AG04449 (cell line): Measurements from ENCODE around the gene CBR4.
A peak's percentile ranks its signal among the peaks of the same experiment; 100 is the strongest.
"Not testable (repeated sequence)": the region's sequence is repeated elsewhere in the genome, so short reads cannot be mapped to it uniquely, and the experiment has no call there.

Source experiments
- CTCF ChIA-PET: fragments of 350-600 bp; formaldehyde crosslinking; extraction: SDS; loops from one replicate; lab custom pipeline; 2021; ENCODE audit warnings: antibody characterized with exemption; lab: Yijun Ruan, JAX
- POLR2A ChIA-PET: fragments of 400-600, 350-600 bp; formaldehyde crosslinking; extraction: SDS; loops from one replicate; lab custom pipeline; 2020; ENCODE audit warnings: antibody characterized with exemption, inconsistent platforms; lab: Yijun Ruan, JAX
- DNase-seq: peaks from one replicate; pipeline ENCODE4 v3.0.0-alpha.2; 2010; ENCODE audit warnings: low read depth, low spot score
- H3K4me3 ChIP-seq: 2 replicates; pipeline ENCODE4 v1.5.1; 2011; ENCODE audit warnings: low read depth, mild to moderate bottlenecking, control low read depth, low read length
- TF ChIP-seq, protein P1 (sequence below): IDR thresholded peaks from one replicate; pipeline ENCODE4 v1.5.1; 2011; ENCODE audit warnings: mild to moderate bottlenecking, moderate library complexity, low read length, control low read depth, inconsistent platforms; ENCODE audit not compliant: insufficient read depth; ENCODE audit errors: missing control alignments

The CBR4 gene

DNA sequence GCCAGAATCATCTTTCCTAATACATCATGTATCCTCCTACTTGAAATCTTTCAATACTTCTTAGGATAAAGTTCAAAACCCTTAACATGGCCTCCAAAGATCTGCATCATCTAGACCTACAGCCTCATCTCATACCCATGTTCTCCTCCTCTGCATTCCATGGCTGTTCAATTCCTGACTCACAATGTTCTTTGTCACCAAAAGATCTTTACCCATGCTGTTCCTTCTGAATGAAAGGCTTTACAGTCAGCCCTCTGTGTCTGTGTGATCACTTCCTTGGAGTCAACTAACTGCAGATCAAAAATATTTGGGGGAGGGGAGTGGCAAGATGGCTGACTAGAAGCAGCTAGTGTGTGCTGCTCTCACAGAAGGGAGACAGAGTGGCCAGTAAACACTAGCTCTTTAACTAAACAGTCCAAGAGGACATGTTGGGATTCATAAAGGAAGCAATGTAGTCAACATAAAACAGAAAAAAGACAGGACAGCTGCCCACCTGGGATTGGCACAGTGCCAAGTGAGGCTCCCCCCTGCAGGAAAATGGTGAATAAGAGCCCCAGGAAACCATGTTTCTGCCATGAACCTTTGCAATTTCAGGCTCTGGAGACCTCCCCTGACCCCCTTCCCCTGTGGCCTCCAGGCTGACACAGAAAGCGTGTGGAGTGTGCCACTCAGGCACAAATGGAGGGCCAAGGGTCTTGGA is 31.9 kb downstream of the CBR4 start:
- ChIA-PET POLR2A (no interaction called here), CTCF (no interaction called here)
- no peak overlapping the region for H3K4me3 ChIP-seq
- peak; percentile 14 for DNase-seq
- TF ChIP-seq, protein P1, sequence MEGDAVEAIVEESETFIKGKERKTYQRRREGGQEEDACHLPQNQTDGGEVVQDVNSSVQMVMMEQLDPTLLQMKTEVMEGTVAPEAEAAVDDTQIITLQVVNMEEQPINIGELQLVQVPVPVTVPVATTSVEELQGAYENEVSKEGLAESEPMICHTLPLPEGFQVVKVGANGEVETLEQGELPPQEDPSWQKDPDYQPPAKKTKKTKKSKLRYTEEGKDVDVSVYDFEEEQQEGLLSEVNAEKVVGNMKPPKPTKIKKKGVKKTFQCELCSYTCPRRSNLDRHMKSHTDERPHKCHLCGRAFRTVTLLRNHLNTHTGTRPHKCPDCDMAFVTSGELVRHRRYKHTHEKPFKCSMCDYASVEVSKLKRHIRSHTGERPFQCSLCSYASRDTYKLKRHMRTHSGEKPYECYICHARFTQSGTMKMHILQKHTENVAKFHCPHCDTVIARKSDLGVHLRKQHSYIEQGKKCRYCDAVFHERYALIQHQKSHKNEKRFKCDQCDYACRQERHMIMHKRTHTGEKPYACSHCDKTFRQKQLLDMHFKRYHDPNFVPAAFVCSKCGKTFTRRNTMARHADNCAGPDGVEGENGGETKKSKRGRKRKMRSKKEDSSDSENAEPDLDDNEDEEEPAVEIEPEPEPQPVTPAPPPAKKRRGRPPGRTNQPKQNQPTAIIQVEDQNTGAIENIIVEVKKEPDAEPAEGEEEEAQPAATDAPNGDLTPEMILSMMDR: no peak

DNA sequence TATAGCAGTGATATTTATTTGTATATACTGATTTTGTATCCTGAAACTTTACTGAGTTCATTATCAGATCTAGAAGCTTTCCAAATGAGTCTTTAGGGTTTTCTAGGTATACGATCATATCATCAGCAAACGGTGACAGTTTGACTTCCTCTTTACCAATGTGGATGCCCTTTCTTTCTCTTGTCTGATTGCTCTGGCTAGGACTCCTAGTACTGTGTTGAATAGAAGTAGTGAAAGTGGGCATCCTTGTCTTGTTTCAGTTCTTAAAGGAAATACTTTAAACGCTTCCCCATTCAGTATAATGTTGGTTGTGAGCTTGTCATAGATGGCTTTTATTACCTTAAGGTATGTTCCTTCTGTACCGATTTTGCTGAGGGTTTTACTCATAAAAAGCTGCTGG is 37.5 kb downstream of the CBR4 start:
- ChIA-PET CTCF (interaction anchor here (0.9 kb wide), 1 partner anchor 51 kb away, joined by 3 read pairs; no protein-coding TSS in a partner anchor), POLR2A (no interaction called here)
- no peak for DNase-seq
- TF ChIP-seq, protein P1: no peak
- no peak overlapping the region for H3K4me3 ChIP-seq

DNA sequence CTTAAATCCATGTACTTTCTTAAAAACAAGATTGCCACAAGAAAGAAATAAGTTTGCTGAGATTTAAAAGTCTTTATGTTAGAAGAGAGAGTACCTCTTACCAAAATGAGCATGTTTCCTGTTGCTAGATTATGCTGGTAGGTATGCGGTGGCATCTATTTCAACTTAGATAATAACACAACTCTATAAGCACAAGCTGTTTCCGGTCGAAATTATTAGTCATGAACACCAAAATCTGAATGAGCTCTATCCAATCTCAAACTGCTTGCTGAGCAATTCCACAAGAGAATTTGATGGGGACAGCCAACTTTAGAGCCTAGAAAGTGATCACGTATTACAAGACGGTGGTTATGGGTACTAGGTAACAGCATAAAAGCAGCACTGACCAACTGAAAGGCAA is 49.3 kb downstream of the CBR4 start:
- no peak overlapping the region for H3K4me3 ChIP-seq
- POLR2A ChIA-PET: no interaction called here
- CTCF ChIA-PET: no interaction called here
- TF ChIP-seq, protein P1: no peak
- DNase-seq: no peak

DNA sequence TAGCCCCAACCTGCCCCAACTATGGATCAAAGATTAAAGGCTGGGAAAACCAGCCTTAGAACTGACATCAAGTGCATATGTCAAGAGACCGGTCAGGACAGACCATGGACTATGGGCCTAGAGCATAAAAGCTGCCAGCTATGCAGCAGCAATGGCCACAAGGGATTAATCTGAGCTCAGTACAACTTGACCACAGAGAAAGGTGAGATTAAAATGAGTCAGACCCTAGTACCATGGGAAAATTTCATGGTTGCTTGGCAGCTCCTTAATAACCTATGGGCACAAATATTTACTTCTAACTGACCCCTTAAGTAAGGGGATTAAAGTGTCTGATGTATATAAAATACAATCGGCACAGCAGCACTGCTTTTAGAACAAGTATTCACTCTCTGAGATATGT is 54.4 kb downstream of the CBR4 start:
- no peak overlapping the region for H3K4me3 ChIP-seq
- ChIA-PET POLR2A (no interaction called here), CTCF (interaction anchor here (0.7 to 1.2 kb wide), 2 partner anchors 31 to 538 kb away, joined by 3 read pairs; no protein-coding TSS in a partner anchor)
- no peak for DNase-seq
- TF ChIP-seq, protein P1: no peak

DNA sequence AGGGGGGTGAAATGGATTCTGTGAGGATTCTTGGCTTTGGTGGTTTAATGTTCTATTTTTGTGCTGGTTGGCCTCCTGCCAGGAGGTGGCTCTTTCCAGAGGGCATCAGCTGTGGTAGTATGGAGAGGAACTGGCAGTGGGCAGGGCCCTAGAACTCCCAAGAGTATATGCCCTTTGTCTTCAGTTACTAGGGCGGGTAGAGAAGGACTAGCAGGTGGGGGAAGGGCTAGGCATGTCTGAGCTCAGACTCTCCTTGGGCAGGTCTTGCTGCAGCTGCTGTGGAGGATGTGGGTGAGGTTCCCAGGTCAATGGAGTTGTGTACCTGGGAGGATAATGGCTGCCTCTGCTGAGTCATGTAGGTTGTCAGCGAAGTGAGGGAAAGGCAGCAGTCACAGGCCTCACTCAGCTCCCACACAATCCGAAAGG is 57.2 kb downstream of the CBR4 start:
- CTCF ChIA-PET: interaction anchor here (1.4 kb wide), 1 partner anchor 540 kb away, joined by 3 read pairs; no protein-coding TSS in a partner anchor

DNA sequence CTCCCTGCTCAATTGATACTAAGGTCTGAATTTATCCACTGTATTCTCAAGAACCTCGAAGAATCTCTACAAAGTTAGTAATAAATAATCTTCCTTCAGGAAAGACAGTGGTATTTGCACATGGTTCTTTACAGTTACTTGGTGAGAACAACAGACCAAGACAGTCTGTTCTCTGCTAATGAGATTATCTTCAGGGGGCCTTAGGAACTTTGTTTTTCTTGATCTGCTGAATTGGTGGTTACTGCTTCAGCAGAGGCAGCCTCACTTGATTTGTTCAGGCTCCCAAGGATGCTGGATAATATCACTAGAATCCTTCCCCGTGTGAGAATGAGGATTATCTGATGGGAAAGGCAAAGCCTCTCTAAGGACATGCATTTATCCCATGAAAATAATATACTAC is 64.8 kb downstream of the CBR4 start:
- TF ChIP-seq, protein P1: no peak
- CTCF ChIA-PET: interaction anchor here (1.4 to 4.3 kb wide), 2 partner anchors 18 to 21 kb away, joined by 3 to 20 read pairs; no protein-coding TSS in a partner anchor

More for the DNA sequence above, 57.2 kb downstream of the CBR4 start:
- H3K4me3 ChIP-seq, DNase-seq, POLR2A ChIA-PET: not testable (repeated sequence)

More for the DNA sequence above, 64.8 kb downstream of the CBR4 start:
- POLR2A ChIA-PET: no interaction called here
- no peak overlapping the region for H3K4me3 ChIP-seq
- no peak for DNase-seq
